Mucosa of descending colon (tissue), 3 donors: Measurements from ENCODE around the gene GSDME. TPM values are rescaled to one million over a fixed set of nuclear protein-coding genes. Genes with fewer than 3 reads are reported as not detected.

Experiments
- ATAC-seq: fragments of 200-7000 bp; cut with Tn5 transposase; one replicate; pipeline ENCODE4 v1.9.1; 2020; ENCODE audit warnings: mild to moderate bottlenecking, moderate library complexity
- DNase-seq, 3 donors: peaks; one replicate each; pipeline ENCODE4 v3.0.0-alpha.2; 2020
- H3K36me3 ChIP-seq: fragments of 200-600 bp; one replicate; pipeline ENCODE4 v1.8.0; 2021; ENCODE audit warnings: low read depth, mild to moderate bottlenecking
- H3K4me1 ChIP-seq: fragments of 200-600 bp; one replicate; pipeline ENCODE4 v1.8.0; 2021; ENCODE audit warnings: low read depth, mild to moderate bottlenecking
- H3K4me3 ChIP-seq: fragments of 200-600 bp; one replicate; pipeline ENCODE4 v1.8.0; 2021; ENCODE audit warnings: mild to moderate bottlenecking
- H3K9me3 ChIP-seq: fragments of 200-600 bp; one replicate; pipeline ENCODE4 v1.8.0; 2021; ENCODE audit warnings: mild to moderate bottlenecking
- intact Hi-C, 2 donors: fragments of 100-400 bp; cut with DNase I in 1 of 2; cut with micrococcal nuclease in 1 of 2; formaldehyde crosslinking; loops; one replicate each; pipeline versions ENCODE4 v1.11.0 to v1.11.1; 2022; cut with DNase I, micrococcal nuclease
- total RNA-seq, 3 donors: library from RNA; stranded (reverse); fragmentation: NEBNext Ultra II Directional in 2 of 3; extraction: Animal tissue kit (Norgen Biotek cat#: 25700) in 2 of 3; gene quantifications; one replicate each; pipeline versions ENCODE4 v1.2.1 to v1.2.4, GENCODE V29; 2021 to 2023
- TF ChIP-seq, protein P1 (sequence below): fragments of 200-600 bp; IDR thresholded peaks from one replicate; pipeline ENCODE4 v1.8.0; 2022; ENCODE audit warnings: antibody characterized with exemption, mild to moderate bottlenecking
- donor health status: DM: no; HTN: no; CAD: no; lungs with moderate emphysema.
- donor health status: DM: no; HTN: no; CAD: no.
- donor health status: DM: no; HTN: yes; CAD: no.

GSDME gene
- total RNA-seq, 3 donors from 2014 or later, result 0.96 to 6.3 (median 2.3) TPM

DNA sequence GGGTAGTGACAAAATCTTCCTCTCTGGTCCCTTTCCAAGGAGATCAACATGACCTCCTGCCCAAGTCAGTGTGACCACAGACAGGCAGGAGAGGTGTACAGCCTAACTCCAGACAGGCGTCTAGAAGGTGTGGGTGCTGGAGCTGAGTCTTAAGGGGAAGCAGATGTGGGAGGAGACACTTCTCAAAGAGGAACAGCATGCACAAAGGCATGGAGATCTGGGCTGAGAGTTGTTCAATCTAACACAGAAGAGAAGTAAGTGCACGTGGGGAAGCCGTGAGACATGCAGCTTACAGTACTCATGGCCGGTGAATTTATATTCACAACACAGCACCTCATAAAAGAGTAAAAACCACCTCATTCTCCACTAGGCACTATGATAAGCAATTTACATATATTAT lies 23.8 kb upstream of the GSDME start:
- Histone ChIP-seq H3K4me3 (no peak overlapping the region), H3K9me3 (no peaks in the 10 kb centered on the region), H3K4me1 (no peaks in the 10 kb centered on the region), H3K36me3 (no peaks in the 10 kb centered on the region)
- no peak for ATAC-seq
- intact Hi-C loops, result no loop called here
- DNase-seq, result no peak
- TF ChIP-seq, protein P1, sequence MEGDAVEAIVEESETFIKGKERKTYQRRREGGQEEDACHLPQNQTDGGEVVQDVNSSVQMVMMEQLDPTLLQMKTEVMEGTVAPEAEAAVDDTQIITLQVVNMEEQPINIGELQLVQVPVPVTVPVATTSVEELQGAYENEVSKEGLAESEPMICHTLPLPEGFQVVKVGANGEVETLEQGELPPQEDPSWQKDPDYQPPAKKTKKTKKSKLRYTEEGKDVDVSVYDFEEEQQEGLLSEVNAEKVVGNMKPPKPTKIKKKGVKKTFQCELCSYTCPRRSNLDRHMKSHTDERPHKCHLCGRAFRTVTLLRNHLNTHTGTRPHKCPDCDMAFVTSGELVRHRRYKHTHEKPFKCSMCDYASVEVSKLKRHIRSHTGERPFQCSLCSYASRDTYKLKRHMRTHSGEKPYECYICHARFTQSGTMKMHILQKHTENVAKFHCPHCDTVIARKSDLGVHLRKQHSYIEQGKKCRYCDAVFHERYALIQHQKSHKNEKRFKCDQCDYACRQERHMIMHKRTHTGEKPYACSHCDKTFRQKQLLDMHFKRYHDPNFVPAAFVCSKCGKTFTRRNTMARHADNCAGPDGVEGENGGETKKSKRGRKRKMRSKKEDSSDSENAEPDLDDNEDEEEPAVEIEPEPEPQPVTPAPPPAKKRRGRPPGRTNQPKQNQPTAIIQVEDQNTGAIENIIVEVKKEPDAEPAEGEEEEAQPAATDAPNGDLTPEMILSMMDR, result no peak

DNA sequence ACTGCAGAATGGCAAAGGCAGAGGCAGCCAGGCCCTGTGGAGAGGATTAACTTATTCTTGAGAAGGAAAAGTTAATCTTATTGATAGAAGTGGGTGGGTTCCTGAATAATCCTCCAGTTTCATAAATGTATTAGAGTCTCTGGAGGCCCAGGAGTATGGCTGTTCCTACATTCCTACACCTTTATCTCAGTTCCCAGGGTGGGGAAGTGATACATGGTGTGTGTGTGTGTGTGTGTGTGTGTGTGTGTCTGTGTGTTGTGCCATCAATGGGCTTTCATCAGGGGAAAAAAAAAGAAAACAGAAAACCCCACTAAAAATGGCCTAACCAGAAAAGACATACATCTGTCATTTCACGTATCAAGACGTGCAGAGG lies 22.0 kb upstream of the GSDME start:
- DNase-seq (no peak), ATAC-seq (no peak)
- Histone ChIP-seq H3K4me3 (no peak overlapping the region), H3K36me3 (no peaks in the 10 kb centered on the region), H3K4me1 (no peaks in the 10 kb centered on the region), H3K9me3 (no peaks in the 10 kb centered on the region)
- intact Hi-C loops, result no loop called here
- TF ChIP-seq, protein P1, result no peak

DNA sequence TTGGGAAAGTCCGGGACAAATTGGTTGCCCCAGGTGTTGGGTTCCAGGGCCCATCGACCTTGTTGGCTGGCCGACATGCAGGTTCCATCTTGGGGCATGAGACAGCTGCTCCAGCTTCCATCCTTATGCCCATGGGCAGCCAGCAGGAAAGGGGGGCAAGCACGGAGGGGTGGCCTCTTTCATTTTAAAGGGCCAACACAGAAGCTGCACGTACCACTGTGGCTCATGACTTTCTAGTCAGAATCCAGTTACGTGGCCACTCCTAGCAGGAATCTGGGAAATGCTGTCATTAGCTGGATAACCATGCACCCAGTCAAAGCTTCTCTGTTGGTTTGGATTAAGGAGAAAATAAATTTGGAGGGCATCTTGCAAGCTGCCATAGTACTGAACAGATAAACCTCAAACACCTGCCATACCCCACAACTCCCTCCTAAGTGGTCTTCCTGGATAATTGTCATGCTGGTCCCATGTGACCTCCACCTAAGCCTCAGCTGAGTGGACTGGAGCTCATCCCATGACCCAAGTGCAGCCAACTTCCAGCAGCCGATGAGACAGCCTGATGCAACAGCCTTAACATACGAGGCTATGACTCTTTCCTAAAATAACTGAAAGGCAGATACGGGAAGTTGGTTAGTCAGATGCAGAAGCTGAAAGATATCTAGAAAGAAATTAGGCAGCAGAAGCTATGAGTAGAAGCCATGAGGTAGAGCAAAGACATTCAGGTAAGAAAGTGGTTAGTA lies 21.4 kb upstream of the GSDME start:
- H3K4me3 ChIP-seq, result no peak overlapping the region
- H3K36me3 ChIP-seq, result no peaks in the 10 kb centered on the region
- H3K4me1 ChIP-seq, result no peaks in the 10 kb centered on the region
- ATAC-seq, result peak; percentile 27
- intact Hi-C loops, result no loop called here
- no peaks in the 10 kb centered on the region for H3K9me3 ChIP-seq
- TF ChIP-seq, protein P1, result no peak
- DNase-seq, result peak in 1 of 3 donors; percentile 20

DNA sequence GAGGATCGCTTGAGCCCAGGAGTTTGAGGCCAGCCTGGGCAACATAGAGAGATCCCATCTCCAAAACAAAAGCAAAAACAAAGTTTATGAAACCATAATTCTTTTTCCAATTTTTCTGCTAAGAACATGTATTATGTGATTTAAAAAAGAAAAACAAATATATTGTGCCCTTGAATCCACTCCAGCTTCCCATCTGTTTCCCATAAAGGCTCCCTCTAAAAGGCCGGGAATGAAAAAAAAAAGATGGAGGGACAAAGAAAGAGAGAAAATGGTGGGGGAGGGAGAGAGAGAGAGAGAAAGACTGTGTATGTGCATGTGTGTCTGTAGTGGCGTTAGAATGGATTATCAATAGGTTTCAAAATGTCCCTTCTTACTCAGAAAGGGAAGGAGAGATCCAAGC lies 20.5 kb upstream of the GSDME start:
- DNase-seq (no peak), ATAC-seq (no peak)
- H3K4me3 ChIP-seq, result no peak overlapping the region
- TF ChIP-seq, protein P1, result no peak
- H3K36me3 ChIP-seq, result no peaks in the 10 kb centered on the region
- H3K4me1 ChIP-seq, result no peaks in the 10 kb centered on the region
- intact Hi-C loops, result no loop called here
- H3K9me3 ChIP-seq, result no peaks in the 10 kb centered on the region

- no peaks in the 10 kb centered on the region for H3K9me3 ChIP-seq
- H3K4me3 ChIP-seq, result no peak overlapping the region
- H3K4me1 ChIP-seq, result no peaks in the 10 kb centered on the region
- intact Hi-C loops, result no loop called here
- no peak for DNase-seq
- ATAC-seq, result no peak
- H3K36me3 ChIP-seq, result no peaks in the 10 kb centered on the region
- TF ChIP-seq, protein P1, result no peak
Observed at GRCh38 chr7:24773646-24774045, 16.4 kb upstream of the GSDME start.

DNA sequence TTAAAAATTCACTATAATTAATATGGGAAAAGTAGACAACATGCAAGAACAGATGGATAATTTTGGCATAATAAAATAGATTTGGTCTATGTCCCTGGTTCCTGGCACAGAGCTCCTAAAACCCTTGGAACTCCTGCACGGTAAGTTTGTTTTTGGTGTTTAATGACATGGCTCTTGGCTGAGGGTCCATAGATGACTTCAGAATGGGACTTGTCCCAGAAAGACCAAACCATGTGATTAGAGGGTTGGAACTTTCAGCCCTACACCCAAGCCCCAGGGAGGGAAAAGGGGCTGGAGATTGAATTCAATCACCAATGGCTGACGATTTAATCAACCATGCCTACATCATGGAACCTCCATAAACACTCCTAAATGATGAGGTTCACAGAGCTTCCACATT lies 12.6 kb upstream of the GSDME start:
- Histone ChIP-seq H3K9me3 (no peaks in the 10 kb centered on the region), H3K36me3 (no peaks in the 10 kb centered on the region), H3K4me1 (no peaks in the 10 kb centered on the region), H3K4me3 (no peak overlapping the region)
- intact Hi-C loops, result no loop called here
- TF ChIP-seq, protein P1, result no peak
- ATAC-seq (no peak), DNase-seq (no peak)
